Lower leg skin (tissue), 3 donors: ENCODE data around the gene SERPINI1.

Experiments used
- CTCF ChIP-seq, 3 donors: fragments of 450-650 bp; IDR thresholded peaks; one replicate each; pipeline ENCODE4 v1.5.1; 2016; ENCODE audit warnings: antibody characterized with exemption in 3 of 3, mild to moderate bottlenecking in 3 of 3, moderate library complexity in 2 of 3
- POLR2A ChIP-seq, 2 donors: fragments of 450-650 bp; IDR thresholded peaks; one replicate each; pipeline ENCODE4 v1.6.1; 2016 to 2017; ENCODE audit warnings: antibody characterized with exemption in 2 of 2, mild to moderate bottlenecking in 1 of 2, moderate library complexity in 1 of 2

DNA sequence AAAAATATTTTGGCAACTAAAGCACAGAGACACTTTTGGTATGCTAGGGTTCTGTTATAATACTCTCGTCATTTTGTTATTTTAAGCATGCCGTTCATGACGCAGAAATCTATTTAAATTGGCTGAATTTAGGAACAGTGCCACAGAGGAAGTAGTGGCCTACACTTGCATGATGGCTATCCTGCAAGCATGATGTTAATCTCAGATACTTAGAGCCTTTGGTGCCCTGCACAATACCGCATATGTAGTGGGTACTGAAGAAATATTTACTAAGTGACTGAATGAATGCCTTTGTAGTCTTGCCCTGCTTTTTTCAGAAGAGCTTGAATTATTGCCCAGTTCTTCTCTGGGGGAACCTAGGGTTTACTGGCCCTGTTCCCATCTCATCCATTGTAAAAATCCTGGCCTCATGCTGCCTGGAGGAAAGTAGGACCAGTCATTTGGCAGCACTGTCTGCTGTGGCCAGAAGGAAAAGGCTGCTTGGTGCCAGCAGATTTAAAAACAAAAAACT lies 79.0 kb downstream of the SERPINI1 start:
- TF ChIP-seq CTCF (IDR thresholded peaks at IDR 0.05): no peak
- TF ChIP-seq POLR2A (IDR thresholded peaks at IDR 0.05): no peak
